Vagina (tissue), 2 donors: Measurements from ENCODE around the gene CYBB. TPM values are rescaled to one million over a fixed set of nuclear protein-coding genes. Genes with fewer than 3 reads are reported as not detected.

ENCODE experiments used
- DNase-seq, 2 donors: peaks; one replicate each; pipeline ENCODE4 v3.0.0-alpha.2; 2017; ENCODE audit errors: extremely low spot score in 2 of 2
- H3K27ac ChIP-seq: fragments of 200-600 bp; sonication (generic); one replicate; pipeline ENCODE4 v1.5.1; 2019
- H3K27me3 ChIP-seq: fragments of 200-600 bp; sonication (generic); one replicate; pipeline ENCODE4 v1.5.1; 2019
- H3K36me3 ChIP-seq, 2 donors: fragments of 200-600 bp; sonication (generic); one replicate each; pipeline ENCODE4 v1.5.1; 2017 to 2019
- H3K4me1 ChIP-seq: fragments of 200-600 bp; sonication (generic); one replicate; pipeline ENCODE4 v1.5.1; 2019
- H3K4me3 ChIP-seq, 2 donors: fragments of 200-600 bp; sonication (generic); 1 replicate in 1 of 2; 2 replicates in 1 of 2; pipeline ENCODE4 v1.5.1; 2016 to 2019
- H3K9me3 ChIP-seq: fragments of 200-600 bp; sonication (generic); one replicate; pipeline ENCODE4 v1.5.1; 2019
- POLR2A ChIP-seq, 2 donors: fragments of 450-650 bp; IDR thresholded peaks; one replicate each; pipeline ENCODE4 v1.6.1; 2017; ENCODE audit warnings: antibody characterized with exemption in 2 of 2, mild to moderate bottlenecking in 2 of 2, moderate library complexity in 2 of 2
- POLR2AphosphoS5 ChIP-seq, 2 donors: sonication (generic); formaldehyde crosslinking; IDR thresholded peaks; one replicate each; pipeline ENCODE4 v1.9.0; 2017; ENCODE audit warnings: antibody characterized with exemption in 2 of 2, mild to moderate bottlenecking in 2 of 2, low read depth in 1 of 2; ENCODE audit not compliant: insufficient read depth in 1 of 2
- intact Hi-C: fragments of 100-400 bp; cut with DNase I; formaldehyde crosslinking; loops from one replicate; pipeline ENCODE4 v1.15.1; 2023
- total RNA-seq: library from RNA; depleted of rRNA; stranded (reverse); fragments of >200 nt; gene quantifications from one replicate; pipeline ENCODE4 v1.2.3, GENCODE V29; 2016
- TF ChIP-seq, protein P1 (sequence below), 3 experiments: fragments of 450-650 bp in 2 of 3; fragments of 200-600 bp in 1 of 3; sonication (generic) in 1 of 3; IDR thresholded peaks; one replicate each; pipeline ENCODE4 v1.5.1; 2017 to 2019; ENCODE audit warnings: antibody characterized with exemption in 3 of 3, mild to moderate bottlenecking in 2 of 3, moderate library complexity in 2 of 3

Gene CYBB
- total RNA-seq, 1 donor from 2014 or later: 6.9 TPM

DNA sequence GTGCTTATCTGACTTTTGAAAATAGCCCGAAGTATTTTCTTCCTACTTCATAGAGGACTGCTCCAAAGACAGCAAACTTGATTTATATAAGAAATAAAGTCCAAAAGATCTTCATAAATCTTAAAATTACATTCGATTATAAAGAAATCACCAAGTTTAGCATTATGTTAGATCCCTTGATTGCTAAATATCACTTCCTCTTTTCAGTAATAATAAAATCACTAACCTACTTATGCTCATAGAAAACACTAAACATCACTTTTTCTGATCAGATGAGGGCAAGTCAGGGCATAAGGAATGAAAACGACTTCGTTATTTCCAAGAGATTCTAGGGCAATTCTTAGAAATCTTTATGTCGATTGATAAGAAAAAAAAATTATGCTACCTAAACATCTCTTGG is 35.5 kb downstream of the CYBB start:
- H3K4me1 ChIP-seq: no peaks in the 10 kb centered on the region
- TF ChIP-seq POLR2AphosphoS5 (IDR thresholded peaks at IDR 0.05; ENCODE audit: insufficient read depth in 1 of 2, low read depth in 1 of 2) (no peak), POLR2A (IDR thresholded peaks at IDR 0.05) (no peak)
- TF ChIP-seq, protein P1, sequence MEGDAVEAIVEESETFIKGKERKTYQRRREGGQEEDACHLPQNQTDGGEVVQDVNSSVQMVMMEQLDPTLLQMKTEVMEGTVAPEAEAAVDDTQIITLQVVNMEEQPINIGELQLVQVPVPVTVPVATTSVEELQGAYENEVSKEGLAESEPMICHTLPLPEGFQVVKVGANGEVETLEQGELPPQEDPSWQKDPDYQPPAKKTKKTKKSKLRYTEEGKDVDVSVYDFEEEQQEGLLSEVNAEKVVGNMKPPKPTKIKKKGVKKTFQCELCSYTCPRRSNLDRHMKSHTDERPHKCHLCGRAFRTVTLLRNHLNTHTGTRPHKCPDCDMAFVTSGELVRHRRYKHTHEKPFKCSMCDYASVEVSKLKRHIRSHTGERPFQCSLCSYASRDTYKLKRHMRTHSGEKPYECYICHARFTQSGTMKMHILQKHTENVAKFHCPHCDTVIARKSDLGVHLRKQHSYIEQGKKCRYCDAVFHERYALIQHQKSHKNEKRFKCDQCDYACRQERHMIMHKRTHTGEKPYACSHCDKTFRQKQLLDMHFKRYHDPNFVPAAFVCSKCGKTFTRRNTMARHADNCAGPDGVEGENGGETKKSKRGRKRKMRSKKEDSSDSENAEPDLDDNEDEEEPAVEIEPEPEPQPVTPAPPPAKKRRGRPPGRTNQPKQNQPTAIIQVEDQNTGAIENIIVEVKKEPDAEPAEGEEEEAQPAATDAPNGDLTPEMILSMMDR (IDR thresholded peaks at IDR 0.05): no peak
- no peaks in the 10 kb centered on the region for H3K9me3 ChIP-seq
- no peak overlapping the region for H3K4me3 ChIP-seq
- DNase-seq: no peak
- H3K27ac ChIP-seq: no peak overlapping the region
- H3K36me3 ChIP-seq: no peaks in the 10 kb centered on the region
- H3K27me3 ChIP-seq: no peaks in the 10 kb centered on the region
- intact Hi-C loops: no loop called here

DNA sequence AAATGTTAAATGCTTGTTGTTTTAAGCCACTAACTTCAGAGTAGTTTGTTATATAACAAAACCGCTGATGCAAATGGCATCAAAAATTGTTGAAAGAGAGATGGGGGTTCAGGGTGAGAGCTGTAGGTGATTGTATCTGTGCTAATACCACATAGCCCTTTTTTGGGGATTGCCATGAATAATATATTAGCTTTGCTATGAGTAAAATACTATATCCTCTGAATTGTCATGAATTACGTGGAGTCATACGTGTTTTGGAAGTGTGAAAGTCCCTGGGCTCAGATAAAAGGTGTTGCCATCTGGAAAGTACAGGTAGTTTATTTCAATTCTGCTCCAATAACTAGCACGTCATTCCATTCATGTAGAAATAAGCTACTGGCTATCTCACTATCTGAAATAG is 36.9 kb downstream of the CYBB start:
- H3K9me3 ChIP-seq: no peaks in the 10 kb centered on the region
- H3K36me3 ChIP-seq: no peaks in the 10 kb centered on the region
- H3K4me1 ChIP-seq: no peaks in the 10 kb centered on the region
- DNase-seq: no peak
- TF ChIP-seq, protein P1 (IDR thresholded peaks at IDR 0.05): no peak
- TF ChIP-seq POLR2AphosphoS5 (IDR thresholded peaks at IDR 0.05; ENCODE audit: insufficient read depth in 1 of 2, low read depth in 1 of 2) (no peak), POLR2A (IDR thresholded peaks at IDR 0.05) (no peak)
- intact Hi-C loops: no loop called here
- H3K27me3 ChIP-seq: no peaks in the 10 kb centered on the region
- no peak overlapping the region for H3K27ac ChIP-seq
- H3K4me3 ChIP-seq: no peak overlapping the region

DNA sequence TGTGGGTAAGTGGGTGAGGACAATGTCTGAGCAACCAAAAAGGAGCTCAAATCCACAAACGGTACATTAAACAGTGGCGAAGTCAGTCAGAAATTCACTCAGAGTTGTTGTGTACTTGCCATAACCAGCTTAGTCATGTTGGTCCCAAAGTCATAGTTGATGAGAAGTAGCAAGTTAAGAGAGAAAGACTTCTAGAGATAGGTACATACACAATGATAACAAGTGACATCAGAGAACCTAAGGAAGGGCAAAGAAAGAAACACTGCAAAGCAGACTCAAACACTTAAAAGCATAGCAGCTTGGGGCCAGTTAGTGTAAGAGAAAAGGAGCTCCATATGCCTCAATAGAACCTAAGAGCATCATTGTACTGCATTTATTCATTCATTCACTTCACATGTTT is 37.3 kb downstream of the CYBB start:
- Histone ChIP-seq H3K27ac (no peak overlapping the region), H3K36me3 (no peaks in the 10 kb centered on the region), H3K9me3 (no peaks in the 10 kb centered on the region), H3K4me1 (no peaks in the 10 kb centered on the region), H3K27me3 (no peaks in the 10 kb centered on the region), H3K4me3 (no peak overlapping the region)
- no peak for TF ChIP-seq POLR2AphosphoS5 (IDR thresholded peaks at IDR 0.05; ENCODE audit: insufficient read depth in 1 of 2, low read depth in 1 of 2)
- TF ChIP-seq POLR2A (IDR thresholded peaks at IDR 0.05): no peak
- TF ChIP-seq, protein P1 (IDR thresholded peaks at IDR 0.05): no peak
- no peak for DNase-seq
- intact Hi-C loops: no loop called here

DNA sequence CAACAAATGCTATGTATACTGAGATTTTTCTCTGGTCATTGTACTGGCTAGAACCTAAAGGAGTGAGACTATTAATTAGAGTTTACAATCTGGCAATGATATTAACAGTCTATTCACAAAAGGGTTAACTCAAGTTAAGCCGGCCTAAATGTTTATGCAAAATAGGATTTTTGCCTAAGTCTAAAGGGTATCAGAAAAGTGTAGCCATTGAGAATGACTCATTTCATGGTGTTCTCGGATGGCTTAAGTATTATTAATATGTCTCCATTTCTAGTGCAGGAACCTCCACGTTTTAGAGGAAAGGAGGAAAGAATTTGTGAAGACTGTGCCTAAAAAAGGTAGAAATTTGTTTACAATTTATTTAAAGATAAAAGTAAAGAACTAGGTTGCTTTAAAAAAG is 37.7 kb downstream of the CYBB start:
- TF ChIP-seq POLR2A (IDR thresholded peaks at IDR 0.05): no peak
- TF ChIP-seq, protein P1 (IDR thresholded peaks at IDR 0.05): no peak
- TF ChIP-seq POLR2AphosphoS5 (IDR thresholded peaks at IDR 0.05; ENCODE audit: insufficient read depth in 1 of 2, low read depth in 1 of 2): no peak
- Histone ChIP-seq H3K4me3 (no peak overlapping the region), H3K36me3 (no peaks in the 10 kb centered on the region), H3K4me1 (no peaks in the 10 kb centered on the region), H3K9me3 (no peaks in the 10 kb centered on the region), H3K27ac (no peak overlapping the region), H3K27me3 (no peaks in the 10 kb centered on the region)
- no peak for DNase-seq
- intact Hi-C loops: no loop called here

DNA sequence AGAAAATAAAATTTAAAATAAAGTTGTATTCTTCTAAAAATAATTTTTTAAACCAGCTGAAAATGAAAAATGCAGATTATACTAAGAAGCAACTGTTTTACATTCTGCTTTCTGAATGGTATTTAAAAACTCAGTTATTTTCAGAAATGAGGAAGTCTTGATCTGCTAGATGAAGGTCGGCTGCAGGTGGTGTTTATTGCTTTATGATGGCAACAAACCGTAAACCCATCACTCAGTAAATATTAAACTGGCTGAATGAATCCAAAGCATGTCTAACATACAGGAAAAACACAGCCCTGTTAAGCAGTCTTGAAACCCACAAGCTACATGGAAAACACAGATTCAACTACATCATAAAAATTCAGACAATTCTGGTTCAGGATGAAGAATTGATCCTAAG is 38.2 kb downstream of the CYBB start:
- Histone ChIP-seq H3K27me3 (no peaks in the 10 kb centered on the region), H3K4me1 (no peaks in the 10 kb centered on the region), H3K27ac (no peak overlapping the region), H3K9me3 (no peaks in the 10 kb centered on the region), H3K4me3 (no peak overlapping the region), H3K36me3 (no peaks in the 10 kb centered on the region)
- intact Hi-C loops: no loop called here
- TF ChIP-seq, protein P1 (IDR thresholded peaks at IDR 0.05): no peak
- TF ChIP-seq POLR2A (IDR thresholded peaks at IDR 0.05): no peak
- no peak for TF ChIP-seq POLR2AphosphoS5 (IDR thresholded peaks at IDR 0.05; ENCODE audit: insufficient read depth in 1 of 2, low read depth in 1 of 2)
- no peak for DNase-seq
